ENCODE measurements around the gene TP63.

The TP63 gene

GRCh38 chr3:189684317-189684716 is 53.1 kb downstream of the TP63 start:
- no peak for DNase-seq (ENCODE audit: low read depth)

- peak; percentile 3 for DNase-seq (ENCODE audit: low read depth)
Observed at GRCh38 chr3:189685291-189685690, 54.1 kb downstream of the TP63 start.

- peak; percentile 87 for DNase-seq (ENCODE audit: low read depth)
Observed at GRCh38 chr3:189685860-189686259, 54.7 kb downstream of the TP63 start.

- no peak for DNase-seq (ENCODE audit: low read depth)
Observed at GRCh38 chr3:189687475-189687874, 56.3 kb downstream of the TP63 start.

- no peak for DNase-seq (ENCODE audit: low read depth)
Observed at GRCh38 chr3:189688262-189688661, 57.1 kb downstream of the TP63 start.

- no peak for DNase-seq (ENCODE audit: low read depth)
Observed at GRCh38 chr3:189689625-189690024, 58.4 kb downstream of the TP63 start.

- DNase-seq (ENCODE audit: low read depth) = no peak
Observed at GRCh38 chr3:189690237-189690636, 59.0 kb downstream of the TP63 start.

GRCh38 chr3:189690672-189691071 is 59.5 kb downstream of the TP63 start:
- no peak for DNase-seq (ENCODE audit: low read depth)

GRCh38 chr3:189695400-189695799 is 64.2 kb downstream of the TP63 start:
- no peak for DNase-seq (ENCODE audit: low read depth)

GRCh38 chr3:189698811-189699210 is 67.6 kb downstream of the TP63 start:
- peak; percentile 17 for DNase-seq (ENCODE audit: low read depth)

- no peak for DNase-seq (ENCODE audit: low read depth)
Observed at GRCh38 chr3:189699885-189700284, 68.7 kb downstream of the TP63 start.

GRCh38 chr3:189702066-189702646 is 71.0 kb downstream of the TP63 start:
- no peak for DNase-seq (ENCODE audit: low read depth)

GRCh38 chr3:189703865-189704264 is 72.7 kb downstream of the TP63 start:
- DNase-seq (ENCODE audit: low read depth) = no peak

- DNase-seq (ENCODE audit: low read depth) = no peak
Observed at GRCh38 chr3:189708375-189708774, 77.2 kb downstream of the TP63 start.

- DNase-seq (ENCODE audit: low read depth) = peak; percentile 99
Observed at GRCh38 chr3:189710620-189711402, 79.6 kb downstream of the TP63 start.

- peak; percentile 24 for DNase-seq (ENCODE audit: low read depth)
Observed at GRCh38 chr3:189712906-189713483, 81.8 kb downstream of the TP63 start.

- peak; percentile 87 for DNase-seq (ENCODE audit: low read depth)
Observed at GRCh38 chr3:189714991-189715961, 84.1 kb downstream of the TP63 start.

GRCh38 chr3:189718215-189718614 is 87.0 kb downstream of the TP63 start:
- DNase-seq (ENCODE audit: low read depth) = no peak

- DNase-seq (ENCODE audit: low read depth) = no peak
Observed at GRCh38 chr3:189720736-189721417, 89.7 kb downstream of the TP63 start.

GRCh38 chr3:189721873-189722665 is 90.9 kb downstream of the TP63 start:
- DNase-seq (ENCODE audit: low read depth) = no peak

- peak; percentile 27 for DNase-seq (ENCODE audit: low read depth)
Observed at GRCh38 chr3:189724356-189724755, 93.2 kb downstream of the TP63 start.

All from EH (cell line).